HepG2 (cell line): Measurements from ENCODE around the gene MYL9. TPM values are rescaled to one million over a fixed set of nuclear protein-coding genes. Genes with fewer than 3 reads are reported as not detected.

Source experiments
- ATAC-seq: fragments of 200-7000 bp; cut with Tn5 transposase; 3 replicates; pipeline ENCODE4 v1.9.1; 2020; ENCODE audit warnings: mild to moderate bottlenecking, moderate library complexity
- BruUV-seq: library from RNA; stranded (reverse); fragments of 400-500 nt; replicated peaks from 2 replicates; lab custom pipeline; 2021; lab: Mats Ljungman, UMichigan
- CTCF ChIA-PET: fragments of 300-600 bp; formaldehyde crosslinking; extraction: SDS; loops from one replicate; lab custom pipeline; 2021; ENCODE audit warnings: low total read pairs, inconsistent platforms, low intra/inter-chr PET ratio; lab: Yijun Ruan, JAX
- POLR2A ChIA-PET: fragments of 350-600 bp; sonication (Branson Sonifier 250); formaldehyde crosslinking; loops from one replicate; lab custom pipeline; 2020; ENCODE audit warnings: antibody characterized with exemption, inconsistent platforms; lab: Yijun Ruan, JAX
- DNase-seq: peaks from one replicate; pipeline ENCODE4 v3.0.0-alpha.2; 2015; ENCODE audit warnings: low spot score
- FAIRE-seq: peaks from 3 replicates; lab custom pipeline; 2011; peaks lifted over from hg19 to GRCh38; lab: Jason Lieb, UNC
- H2AFZ ChIP-seq: one replicate; pipeline ENCODE4 v1.6.1; 2011; ENCODE audit warnings: low read length, inconsistent platforms
- H3K27ac ChIP-seq: fragments of 300-600 bp; 3 replicates; pipeline ENCODE4 v1.8.0; 2011; ENCODE audit warnings: mixed run types, mild to moderate bottlenecking, mixed read lengths, low read length, inconsistent platforms; ENCODE audit not compliant: insufficient read depth; ENCODE audit errors: extremely low read length
- H3K27me3 ChIP-seq, 2 experiments: fragments of 200-600 bp in 1 of 2; 2 replicates in 1 of 2; 3 replicates in 1 of 2; pipeline versions ENCODE4 v1.6.0 to v1.8.0; 2011; ENCODE audit warnings: low read length in 2 of 2, mild to moderate bottlenecking in 2 of 2, moderate library complexity in 2 of 2, inconsistent platforms in 1 of 2; ENCODE audit not compliant: insufficient read depth in 2 of 2, control insufficient read depth in 1 of 2
- H3K36me3 ChIP-seq, 2 experiments: fragments of 200-600 bp in 1 of 2; replicated peaks in 1 of 2; 2 replicates in 1 of 2; 3 replicates in 1 of 2; pipeline versions ENCODE4 v1.5.1 to v1.8.0; 2011; ENCODE audit warnings: low read length in 2 of 2, inconsistent platforms in 1 of 2; ENCODE audit not compliant: insufficient read depth in 2 of 2, control insufficient read depth in 1 of 2
- H3K4me1 ChIP-seq: 2 replicates; pipeline ENCODE4 v1.5.1; 2012; ENCODE audit warnings: low read length, inconsistent platforms; ENCODE audit not compliant: insufficient read depth
- H3K4me2 ChIP-seq: 2 replicates; pipeline ENCODE4 v1.6.0; 2011; ENCODE audit warnings: low read depth, low read length, inconsistent platforms
- H3K4me3 ChIP-seq, 3 experiments: fragments of 200-600 bp in 1 of 3; sonication (generic), shearing (Covaris generic) in 1 of 3; replicated peaks in 1 of 3; 2 replicates each; pipeline ENCODE4 v1.5.1; 2011 to 2016; ENCODE audit warnings: low read length in 3 of 3, inconsistent platforms in 2 of 3, low read depth in 2 of 3, mild to moderate bottlenecking in 2 of 3, control low read depth in 1 of 3, mixed read lengths in 1 of 3; ENCODE audit not compliant: insufficient read depth in 1 of 3
- H3K79me2 ChIP-seq: one replicate; pipeline ENCODE4 v1.6.1; 2011; ENCODE audit warnings: low read length, inconsistent platforms; ENCODE audit not compliant: insufficient read depth
- H3K9ac ChIP-seq: 2 replicates; pipeline ENCODE4 v1.6.0; 2011; ENCODE audit warnings: mild to moderate bottlenecking, low read depth, low read length, inconsistent platforms; ENCODE audit not compliant: insufficient read depth
- H3K9me3 ChIP-seq: 2 replicates; pipeline ENCODE4 v1.5.1; 2012; ENCODE audit warnings: mild to moderate bottlenecking, low read length
- H4K20me1 ChIP-seq: 2 replicates; pipeline ENCODE4 v1.6.0; 2011; ENCODE audit warnings: inconsistent platforms, mild to moderate bottlenecking, low read length, moderate library complexity; ENCODE audit not compliant: insufficient read depth
- ELF1 ChIP-seq: sonication (generic); formaldehyde crosslinking; IDR thresholded peaks from 2 replicates; pipeline ENCODE4 v1.4.0; 2020; ENCODE audit warnings: missing genetic modification reagents
- FOXK1 ChIP-seq: sonication (generic); formaldehyde crosslinking; IDR thresholded peaks from 2 replicates; pipeline ENCODE4 v1.4.0; 2020; ENCODE audit warnings: low read depth, missing genetic modification reagents, borderline replicate concordance
- KLF9 ChIP-seq: IDR thresholded peaks from 2 replicates; pipeline ENCODE4 v1.6.1; 2016; ENCODE audit warnings: low read depth
- NFIB ChIP-seq: sonication (generic); formaldehyde crosslinking; IDR thresholded peaks from 2 replicates; pipeline ENCODE4 v1.9.0; 2021; ENCODE audit warnings: missing genetic modification reagents, mild to moderate bottlenecking, borderline replicate concordance
- PHF8 ChIP-seq: sonication (generic); formaldehyde crosslinking; IDR thresholded peaks from 2 replicates; pipeline ENCODE4 v1.5.0; 2020; ENCODE audit warnings: missing genetic modification reagents
- RBM22 ChIP-seq: fragments of 200-400 bp; formaldehyde crosslinking; optimal IDR thresholded peaks from 2 replicates; pipeline ENCODE3; 2017; ENCODE audit warnings: mild to moderate bottlenecking, low read length, moderate library complexity
- XRCC5 ChIP-seq: fragments of 200-400 bp; formaldehyde crosslinking; optimal IDR thresholded peaks from 2 replicates; pipeline ENCODE3; 2017; ENCODE audit warnings: mild to moderate bottlenecking, low read length
- ZKSCAN8 ChIP-seq: IDR thresholded peaks from 2 replicates; pipeline ENCODE4 v1.6.1; 2016; ENCODE audit warnings: borderline replicate concordance, missing genetic modification reagents, missing compliant biosample characterization
- ZNF234 ChIP-seq: sonication (generic); formaldehyde crosslinking; conservative IDR thresholded peaks from 2 replicates; pipeline ENCODE4 v1.5.1; 2020; ENCODE audit warnings: mild to moderate bottlenecking, missing genetic modification reagents
- ZNF562 ChIP-seq: sonication (generic); formaldehyde crosslinking; IDR thresholded peaks from 2 replicates; pipeline ENCODE4 v1.8.0; 2022; ENCODE audit warnings: missing genetic modification reagents, borderline replicate concordance
- ZNF616 ChIP-seq: sonication (generic); formaldehyde crosslinking; IDR thresholded peaks from 2 replicates; pipeline ENCODE4 v1.5.0; 2020; ENCODE audit warnings: low read depth, mild to moderate bottlenecking, missing genetic modification reagents
- ZNF773 ChIP-seq: sonication (generic); formaldehyde crosslinking; IDR thresholded peaks from 2 replicates; pipeline ENCODE4 v1.4.0; 2020; ENCODE audit warnings: missing genetic modification reagents, borderline replicate concordance
- WGBS: methylation state at CpG from one replicate; pipeline ENCODE4 v1.1.6; 2017; ENCODE audit warnings: low lambda C conversion rate; 5-methylcytosine and 5-hydroxymethylcytosine counted together
- in situ Hi-C: cut with HindIII; loops from 2 replicates; pipeline ENCODE4 v1.10.0; 2017; ENCODE audit warnings: low pct_unique_long_range_greater_than_20kb; ENCODE audit not compliant: extremely low pct_ligation_motif_present
- intact Hi-C: fragments of 100-400 bp; cut with micrococcal nuclease; formaldehyde crosslinking; loops from one replicate; pipeline ENCODE4 v1.10.0; 2022; ENCODE audit not compliant: unreplicated experiment
- polyA plus RNA-seq, 8 experiments: library from polyadenylated mRNA; depleted of rRNA in 3 of 8; stranded (reverse) in 7 of 8; unstranded in 1 of 8; fragments of >200 nt; fragmentation: Illumina TruSeq in 4 of 8; extraction: Trizol in 4 of 8; gene quantifications; 2 replicates each; pipeline versions ENCODE4 v1.2.1 to v1.2.3, GENCODE V29; 2011 to 2016; ENCODE audit warnings: low read depth in 4 of 8, missing spikeins in 1 of 8, mixed read lengths in 1 of 8; ENCODE audit not compliant: insufficient read depth in 1 of 8
- total RNA-seq, 5 experiments: library from RNA; depleted of rRNA; stranded (reverse); fragments of >200 nt; fragmentation: Illumina TruSeq; extraction: Trizol; gene quantifications; 2 replicates each; pipeline ENCODE4 v1.2.3, GENCODE V29; 2016; ENCODE audit warnings: low read depth in 1 of 5
- TF ChIP-seq, protein P1 (sequence below): sonication (generic); formaldehyde crosslinking; IDR thresholded peaks from 2 replicates; pipeline ENCODE4 v1.5.1; 2020; ENCODE audit warnings: mild to moderate bottlenecking, moderate library complexity, missing genetic modification reagents
- TF ChIP-seq, protein P2 (sequence below): sonication (generic); formaldehyde crosslinking; IDR thresholded peaks from 2 replicates; pipeline ENCODE4 v1.5.1; 2020; ENCODE audit warnings: mild to moderate bottlenecking, missing genetic modification reagents, moderate library complexity
- TF ChIP-seq, protein P3 (sequence below): sonication (generic); formaldehyde crosslinking; IDR thresholded peaks from 2 replicates; pipeline ENCODE4 v1.5.0; 2020; ENCODE audit warnings: missing genetic modification reagents, mild to moderate bottlenecking, borderline replicate concordance

Gene MYL9
- total and polyA plus RNA-seq, 2 of the 13 experiments (the other 11 are each of a cell fraction or from before 2014, with no cell fraction given) = 0.87 to 2.2 TPM

DNA sequence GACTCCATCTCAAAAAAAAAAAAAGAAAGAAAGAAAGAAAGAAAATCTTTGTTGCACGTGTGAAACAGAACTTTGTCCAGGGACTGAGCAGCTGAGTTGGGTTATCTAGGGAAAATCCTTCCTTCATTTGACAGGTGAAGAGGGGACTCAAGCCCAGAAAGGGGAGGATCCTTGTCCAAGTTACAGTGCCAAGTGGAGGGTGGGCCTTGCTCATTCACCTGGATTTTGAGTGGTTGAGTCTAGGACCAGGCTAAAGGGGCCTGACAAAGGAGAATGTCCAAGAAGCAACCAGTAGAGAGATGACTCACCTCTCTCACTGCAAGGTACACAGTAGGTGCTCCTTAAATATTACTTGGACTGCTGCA is 34.7 kb downstream of the MYL9 start (continued):
- TF ChIP-seq ZKSCAN8 = 0 out of 2 replicates have a peak, but pooled peaks have one; percentile 22
- TF ChIP-seq, all 625 proteins: peak for 7

DNA sequence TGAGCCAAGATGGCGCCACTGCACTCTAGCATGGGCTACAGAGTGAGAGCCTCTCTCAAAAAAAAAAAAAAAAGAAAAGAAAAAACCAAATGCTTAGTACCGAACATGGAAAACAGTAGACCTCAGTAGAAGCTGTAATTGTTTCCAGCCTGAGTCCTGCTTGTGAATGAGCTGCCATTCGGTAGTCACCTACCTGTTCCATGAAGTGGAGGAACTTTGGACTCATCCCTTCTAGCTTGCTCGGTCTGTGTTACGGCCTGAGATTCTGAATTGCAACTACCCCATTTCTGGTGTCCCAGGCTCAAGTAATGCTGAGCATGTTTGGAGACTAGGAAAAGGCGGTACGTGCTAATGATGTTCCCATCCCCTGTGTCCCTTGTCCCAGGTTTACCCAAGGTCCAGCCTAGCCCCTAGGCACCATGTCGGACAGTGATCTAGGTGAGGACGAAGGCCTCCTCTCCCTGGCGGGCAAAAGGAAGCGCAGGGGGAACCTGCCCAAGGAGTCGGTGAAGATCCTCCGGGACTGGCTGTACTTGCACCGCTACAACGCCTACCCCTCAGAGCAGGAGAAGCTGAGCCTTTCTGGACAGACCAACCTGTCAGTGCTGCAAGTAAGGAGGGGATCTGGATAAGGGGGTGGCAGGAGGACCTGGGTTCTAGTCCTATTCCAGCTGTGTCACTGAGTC is 37.2 kb downstream of the MYL9 start:
- Histone ChIP-seq H3K79me2 (peaks cover 50% of the 10 kb centered on the region), H3K4me1 (peaks cover 33% of the 10 kb centered on the region), H3K4me3 (no peak overlapping the region), H3K27ac (peak overlapping the region; percentile 9), H3K36me3 (peaks cover 33 to 42% of the 10 kb centered on the region in 2 experiments), H3K9ac (no peak overlapping the region), H3K9me3 (no peaks in the 10 kb centered on the region), H2AFZ (no peak overlapping the region), H3K27me3 (no peaks in the 10 kb centered on the region; a peak in 1 of 5 replicates), H4K20me1 (peaks cover 30% of the 10 kb centered on the region), H3K4me2 (no peak overlapping the region)
- in situ Hi-C loops (no loop called here), intact Hi-C loops (loop anchor here (10.0 kb wide), 1 partner anchor 114 kb away; no protein-coding TSS in a partner anchor)
- BruUV-seq = no TSS peak
- ChIA-PET POLR2A (interaction anchor here (9.0 kb wide), 1 partner anchor 27 kb away, joined by 167 read pairs; the partner anchor contains the start of gene RAB5IF), CTCF (no interaction called here)
- ATAC-seq (no peak), DNase-seq (no peak), FAIRE-seq (no peak)
- WGBS = 93% methylated on average over 15 of the region's 15 CpGs
- no peak for TF ChIP-seq ZNF616 (CRISPR knock-in tag)
- peak; percentile 31 for TF ChIP-seq XRCC5
- peak; percentile 69; the same call in 1 of the 2 replicates for TF ChIP-seq NFIB (CRISPR knock-in tag)
- TF ChIP-seq FOXK1 (CRISPR knock-in tag) = no peak
- TF ChIP-seq, protein P1, sequence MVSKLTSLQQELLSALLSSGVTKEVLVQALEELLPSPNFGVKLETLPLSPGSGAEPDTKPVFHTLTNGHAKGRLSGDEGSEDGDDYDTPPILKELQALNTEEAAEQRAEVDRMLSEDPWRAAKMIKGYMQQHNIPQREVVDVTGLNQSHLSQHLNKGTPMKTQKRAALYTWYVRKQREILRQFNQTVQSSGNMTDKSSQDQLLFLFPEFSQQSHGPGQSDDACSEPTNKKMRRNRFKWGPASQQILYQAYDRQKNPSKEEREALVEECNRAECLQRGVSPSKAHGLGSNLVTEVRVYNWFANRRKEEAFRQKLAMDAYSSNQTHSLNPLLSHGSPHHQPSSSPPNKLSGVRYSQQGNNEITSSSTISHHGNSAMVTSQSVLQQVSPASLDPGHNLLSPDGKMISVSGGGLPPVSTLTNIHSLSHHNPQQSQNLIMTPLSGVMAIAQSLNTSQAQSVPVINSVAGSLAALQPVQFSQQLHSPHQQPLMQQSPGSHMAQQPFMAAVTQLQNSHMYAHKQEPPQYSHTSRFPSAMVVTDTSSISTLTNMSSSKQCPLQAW (CRISPR knock-in tag) = peak; percentile 32; the same call in 1 of the 2 replicates
- TF ChIP-seq PHF8 = no peak
- TF ChIP-seq, protein P2, sequence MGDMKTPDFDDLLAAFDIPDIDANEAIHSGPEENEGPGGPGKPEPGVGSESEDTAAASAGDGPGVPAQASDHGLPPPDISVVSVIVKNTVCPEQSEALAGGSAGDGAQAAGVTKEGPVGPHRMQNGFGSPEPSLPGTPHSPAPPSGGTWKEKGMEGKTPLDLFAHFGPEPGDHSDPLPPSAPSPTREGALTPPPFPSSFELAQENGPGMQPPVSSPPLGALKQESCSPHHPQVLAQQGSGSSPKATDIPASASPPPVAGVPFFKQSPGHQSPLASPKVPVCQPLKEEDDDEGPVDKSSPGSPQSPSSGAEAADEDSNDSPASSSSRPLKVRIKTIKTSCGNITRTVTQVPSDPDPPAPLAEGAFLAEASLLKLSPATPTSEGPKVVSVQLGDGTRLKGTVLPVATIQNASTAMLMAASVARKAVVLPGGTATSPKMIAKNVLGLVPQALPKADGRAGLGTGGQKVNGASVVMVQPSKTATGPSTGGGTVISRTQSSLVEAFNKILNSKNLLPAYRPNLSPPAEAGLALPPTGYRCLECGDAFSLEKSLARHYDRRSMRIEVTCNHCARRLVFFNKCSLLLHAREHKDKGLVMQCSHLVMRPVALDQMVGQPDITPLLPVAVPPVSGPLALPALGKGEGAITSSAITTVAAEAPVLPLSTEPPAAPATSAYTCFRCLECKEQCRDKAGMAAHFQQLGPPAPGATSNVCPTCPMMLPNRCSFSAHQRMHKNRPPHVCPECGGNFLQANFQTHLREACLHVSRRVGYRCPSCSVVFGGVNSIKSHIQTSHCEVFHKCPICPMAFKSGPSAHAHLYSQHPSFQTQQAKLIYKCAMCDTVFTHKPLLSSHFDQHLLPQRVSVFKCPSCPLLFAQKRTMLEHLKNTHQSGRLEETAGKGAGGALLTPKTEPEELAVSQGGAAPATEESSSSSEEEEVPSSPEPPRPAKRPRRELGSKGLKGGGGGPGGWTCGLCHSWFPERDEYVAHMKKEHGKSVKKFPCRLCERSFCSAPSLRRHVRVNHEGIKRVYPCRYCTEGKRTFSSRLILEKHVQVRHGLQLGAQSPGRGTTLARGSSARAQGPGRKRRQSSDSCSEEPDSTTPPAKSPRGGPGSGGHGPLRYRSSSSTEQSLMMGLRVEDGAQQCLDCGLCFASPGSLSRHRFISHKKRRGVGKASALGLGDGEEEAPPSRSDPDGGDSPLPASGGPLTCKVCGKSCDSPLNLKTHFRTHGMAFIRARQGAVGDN (CRISPR knock-in tag) = 0 out of 2 replicates have a peak, but pooled peaks have one; percentile 32
- TF ChIP-seq ZNF562 (CRISPR knock-in tag) = no peak
- TF ChIP-seq ELF1 (CRISPR knock-in tag) = no peak
- 0 out of 2 replicates have a peak, but pooled peaks have one; percentile 58 for TF ChIP-seq ZNF234
- no peak for TF ChIP-seq ZNF773 (CRISPR knock-in tag)
- TF ChIP-seq, protein P3, sequence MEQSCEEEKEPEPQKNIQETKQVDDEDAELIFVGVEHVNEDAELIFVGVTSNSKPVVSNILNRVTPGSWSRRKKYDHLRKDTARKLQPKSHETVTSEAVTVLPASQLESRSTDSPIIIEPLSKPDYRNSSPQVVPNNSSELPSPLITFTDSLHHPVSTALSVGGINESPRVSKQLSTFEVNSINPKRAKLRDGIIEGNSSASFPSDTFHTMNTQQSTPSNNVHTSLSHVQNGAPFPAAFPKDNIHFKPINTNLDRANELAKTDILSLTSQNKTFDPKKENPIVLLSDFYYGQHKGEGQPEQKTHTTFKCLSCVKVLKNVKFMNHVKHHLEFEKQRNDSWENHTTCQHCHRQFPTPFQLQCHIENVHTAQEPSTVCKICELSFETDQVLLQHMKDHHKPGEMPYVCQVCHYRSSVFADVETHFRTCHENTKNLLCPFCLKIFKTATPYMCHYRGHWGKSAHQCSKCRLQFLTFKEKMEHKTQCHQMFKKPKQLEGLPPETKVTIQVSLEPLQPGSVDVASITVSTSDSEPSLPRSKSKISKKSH (CRISPR knock-in tag) = no peak
- peak; percentile 77 for TF ChIP-seq RBM22
- no peak for TF ChIP-seq KLF9
